Panc1 (cell line): ENCODE data around the gene RASGRP2. TPM values are rescaled to one million over a fixed set of nuclear protein-coding genes. Genes with fewer than 3 reads are reported as not detected.

Source experiments
- ATAC-seq: fragments of 200-7000 bp; cut with Tn5 transposase; 2 replicates; pipeline ENCODE4 v1.9.1; 2020; ENCODE audit warnings: mild to moderate bottlenecking, moderate library complexity
- BruUV-seq: library from RNA; stranded (reverse); fragments of 400-500 nt; replicated peaks from 2 replicates; lab custom pipeline; 2021; lab: Mats Ljungman, UMichigan
- CTCF ChIA-PET: fragments of 300-600 bp; sonication (Branson Sonifier 250); formaldehyde crosslinking; loops from one replicate; lab custom pipeline; 2022; ENCODE audit warnings: antibody characterized with exemption; lab: Charles Lee
- POLR2A ChIA-PET: fragments of 300-600 bp; sonication (Branson Sonifier 250); formaldehyde crosslinking; loops from one replicate; lab custom pipeline; 2022; ENCODE audit warnings: antibody characterized with exemption; lab: Charles Lee
- DNase-seq: peaks from one replicate; pipeline ENCODE4 v3.0.0-alpha.2; 2010; ENCODE audit warnings: low read depth, low spot score
- H3K27ac ChIP-seq: 2 replicates; pipeline ENCODE4 v1.5.1; 2011; ENCODE audit warnings: mild to moderate bottlenecking, low read length, inconsistent platforms
- H3K27me3 ChIP-seq: fragments of 200-500 bp; sonication (Bioruptor generic); 2 replicates; pipeline ENCODE4 v1.6.0; 2014; ENCODE audit warnings: low read length, inconsistent platforms; ENCODE audit not compliant: control insufficient read depth, insufficient read depth
- H3K36me3 ChIP-seq: fragments of 200-500 bp; sonication (Bioruptor generic); 2 replicates; pipeline ENCODE4 v1.5.1; 2014; ENCODE audit warnings: inconsistent platforms, mild to moderate bottlenecking, low read length, moderate library complexity; ENCODE audit not compliant: control insufficient read depth, insufficient read depth
- H3K4me1 ChIP-seq: 2 replicates; pipeline ENCODE4 v1.5.1; 2011; ENCODE audit warnings: inconsistent platforms, mild to moderate bottlenecking, low read length, moderate library complexity; ENCODE audit not compliant: control insufficient read depth, insufficient read depth
- H3K4me3 ChIP-seq, 2 experiments: 2 replicates each; pipeline ENCODE4 v1.5.1; 2011 to 2012; ENCODE audit warnings: low read depth in 2 of 2, low read length in 2 of 2, mild to moderate bottlenecking in 2 of 2, inconsistent platforms in 1 of 2, moderate library complexity in 1 of 2
- H3K9me3 ChIP-seq: fragments of 200-500 bp; sonication (Bioruptor generic); 2 replicates; pipeline ENCODE4 v1.5.1; 2014; ENCODE audit warnings: low read depth, mild to moderate bottlenecking, inconsistent platforms, low read length, moderate library complexity; ENCODE audit not compliant: control insufficient read depth, insufficient read depth
- POLR2AphosphoS5 ChIP-seq: IDR thresholded peaks from 2 replicates; pipeline ENCODE4 v1.6.1; 2012; ENCODE audit warnings: mild to moderate bottlenecking, low read depth, low read length, moderate library complexity
- SIN3A ChIP-seq: IDR thresholded peaks from 2 replicates; pipeline ENCODE4 v1.6.1; 2012; ENCODE audit warnings: low read depth, mild to moderate bottlenecking, low read length, moderate library complexity, borderline replicate concordance; ENCODE audit not compliant: insufficient read depth
- TCF7L2 ChIP-seq: IDR thresholded peaks from 2 replicates; pipeline ENCODE4 v1.6.1; 2011; ENCODE audit warnings: mild to moderate bottlenecking, low read depth, low read length, inconsistent platforms
- in situ Hi-C: cut with HindIII; loops from 2 replicates; pipeline ENCODE4 v1.10.0; 2016; ENCODE audit warnings: low sequenced_read_pairs, low pct_unique_long_range_greater_than_20kb
- intact Hi-C: fragments of 100-400 bp; cut with micrococcal nuclease; formaldehyde crosslinking; loops from one replicate; pipeline ENCODE4 v1.10.0; 2022; ENCODE audit not compliant: unreplicated experiment
- total RNA-seq: library from RNA; stranded (reverse); gene quantifications from one replicate; pipeline ENCODE4 v1.2.1, GENCODE V29; 2021; ENCODE audit not compliant: unreplicated experiment
- TF ChIP-seq, protein P1 (sequence below): fragments of 450-650 bp; IDR thresholded peaks from 2 replicates; pipeline ENCODE4 v1.5.1; 2017; ENCODE audit warnings: mild to moderate bottlenecking
- TF ChIP-seq, protein P2 (sequence below), 2 experiments: IDR thresholded peaks; 2 replicates each; pipeline ENCODE4 v1.6.1; 2011 to 2012; ENCODE audit warnings: low read depth in 2 of 2, control low read depth in 1 of 2, low read length in 1 of 2, mild to moderate bottlenecking in 1 of 2, moderate library complexity in 1 of 2; ENCODE audit not compliant: insufficient read depth in 1 of 2

The RASGRP2 gene
- total RNA-seq, 1 experiment from 2014 or later = 3.7 TPM

DNA sequence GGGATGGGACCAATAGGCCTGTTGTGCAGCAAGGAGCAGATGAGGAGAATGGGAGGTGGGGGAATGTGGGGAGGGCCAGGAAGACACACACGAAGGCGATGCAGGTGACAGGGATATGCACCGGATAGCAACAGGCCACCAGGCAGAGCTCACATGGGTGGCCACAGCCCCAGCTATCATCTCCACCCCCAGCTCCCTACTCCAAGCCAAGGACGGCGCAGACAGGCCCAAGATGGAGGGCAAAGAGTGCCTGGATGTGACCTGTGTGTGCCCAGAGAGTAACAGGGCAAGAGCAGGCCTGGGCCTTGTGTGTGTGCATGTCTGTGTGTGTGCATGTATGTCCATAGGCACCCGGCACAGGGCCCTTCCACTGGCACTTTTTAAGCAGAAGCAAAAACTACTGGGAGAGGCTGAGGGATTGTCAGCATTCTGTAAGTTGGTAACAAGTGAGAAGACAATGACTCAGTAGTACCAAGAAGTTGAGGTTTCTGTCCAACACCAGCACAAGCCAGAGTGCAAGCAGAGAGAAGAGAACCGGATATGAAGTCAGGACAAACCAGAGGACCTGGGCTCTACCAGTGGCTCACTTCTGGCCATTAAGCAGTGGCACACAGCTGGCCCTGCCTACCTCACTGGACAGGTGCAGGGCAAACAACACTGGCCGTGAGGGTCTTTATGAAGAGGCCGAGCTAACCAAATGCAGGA lies 57.3 kb downstream of the RASGRP2 start:
- no peaks in the 10 kb centered on the region for H3K9me3 ChIP-seq
- H3K27me3 ChIP-seq = peaks cover 4% of the 10 kb centered on the region
- H3K4me3 ChIP-seq = no peak overlapping the region
- no peaks in the 10 kb centered on the region for H3K36me3 ChIP-seq
- ATAC-seq (no peak), DNase-seq (no peak)
- intact Hi-C loops = no loop called here
- POLR2A ChIA-PET = no interaction called here
- in situ Hi-C loops = no loop called here
- H3K27ac ChIP-seq = no peak overlapping the region
- BruUV-seq = no TSS peak
- TF ChIP-seq TCF7L2 (no peak), POLR2AphosphoS5 (no peak)
- no peaks in the 10 kb centered on the region for H3K4me1 ChIP-seq
- CTCF ChIA-PET = interaction anchor here (0.6 kb wide), 1 partner anchor 280 kb away, joined by 3 read pairs; no protein-coding TSS in a partner anchor

DNA sequence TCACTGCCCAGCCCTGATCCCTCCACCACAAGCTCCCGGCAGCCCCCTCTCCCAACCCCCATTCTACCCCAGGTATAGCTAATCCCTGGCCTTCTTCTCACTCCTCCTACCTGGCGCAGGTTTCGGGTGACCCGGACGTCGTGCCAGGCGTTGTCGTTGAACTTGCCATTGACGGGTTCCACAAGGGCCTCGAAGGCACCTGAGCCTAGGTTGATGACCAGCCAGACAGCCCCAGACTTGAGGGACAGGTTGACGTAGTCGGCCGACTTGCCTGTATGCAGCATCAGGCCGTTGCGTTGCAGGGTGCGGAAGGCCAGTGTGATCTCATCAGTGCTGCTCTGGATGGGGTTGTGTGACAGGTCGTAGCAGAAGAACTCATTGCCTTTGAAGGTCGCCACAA lies 58.4 kb downstream of the RASGRP2 start:
- POLR2A ChIA-PET = no interaction called here
- in situ Hi-C loops = no loop called here
- BruUV-seq = no TSS peak
- H3K27ac ChIP-seq = no peak overlapping the region
- no peaks in the 10 kb centered on the region for H3K36me3 ChIP-seq
- H3K9me3 ChIP-seq = no peaks in the 10 kb centered on the region
- DNase-seq (no peak), ATAC-seq (no peak)
- H3K27me3 ChIP-seq = peaks cover 6% of the 10 kb centered on the region
- no peak overlapping the region for H3K4me3 ChIP-seq
- CTCF ChIA-PET = no interaction called here
- H3K4me1 ChIP-seq = no peaks in the 10 kb centered on the region
- TF ChIP-seq, protein P1, sequence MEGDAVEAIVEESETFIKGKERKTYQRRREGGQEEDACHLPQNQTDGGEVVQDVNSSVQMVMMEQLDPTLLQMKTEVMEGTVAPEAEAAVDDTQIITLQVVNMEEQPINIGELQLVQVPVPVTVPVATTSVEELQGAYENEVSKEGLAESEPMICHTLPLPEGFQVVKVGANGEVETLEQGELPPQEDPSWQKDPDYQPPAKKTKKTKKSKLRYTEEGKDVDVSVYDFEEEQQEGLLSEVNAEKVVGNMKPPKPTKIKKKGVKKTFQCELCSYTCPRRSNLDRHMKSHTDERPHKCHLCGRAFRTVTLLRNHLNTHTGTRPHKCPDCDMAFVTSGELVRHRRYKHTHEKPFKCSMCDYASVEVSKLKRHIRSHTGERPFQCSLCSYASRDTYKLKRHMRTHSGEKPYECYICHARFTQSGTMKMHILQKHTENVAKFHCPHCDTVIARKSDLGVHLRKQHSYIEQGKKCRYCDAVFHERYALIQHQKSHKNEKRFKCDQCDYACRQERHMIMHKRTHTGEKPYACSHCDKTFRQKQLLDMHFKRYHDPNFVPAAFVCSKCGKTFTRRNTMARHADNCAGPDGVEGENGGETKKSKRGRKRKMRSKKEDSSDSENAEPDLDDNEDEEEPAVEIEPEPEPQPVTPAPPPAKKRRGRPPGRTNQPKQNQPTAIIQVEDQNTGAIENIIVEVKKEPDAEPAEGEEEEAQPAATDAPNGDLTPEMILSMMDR = no peak
- TF ChIP-seq SIN3A (no peak), POLR2AphosphoS5 (no peak), TCF7L2 (no peak)
- TF ChIP-seq, protein P2, sequence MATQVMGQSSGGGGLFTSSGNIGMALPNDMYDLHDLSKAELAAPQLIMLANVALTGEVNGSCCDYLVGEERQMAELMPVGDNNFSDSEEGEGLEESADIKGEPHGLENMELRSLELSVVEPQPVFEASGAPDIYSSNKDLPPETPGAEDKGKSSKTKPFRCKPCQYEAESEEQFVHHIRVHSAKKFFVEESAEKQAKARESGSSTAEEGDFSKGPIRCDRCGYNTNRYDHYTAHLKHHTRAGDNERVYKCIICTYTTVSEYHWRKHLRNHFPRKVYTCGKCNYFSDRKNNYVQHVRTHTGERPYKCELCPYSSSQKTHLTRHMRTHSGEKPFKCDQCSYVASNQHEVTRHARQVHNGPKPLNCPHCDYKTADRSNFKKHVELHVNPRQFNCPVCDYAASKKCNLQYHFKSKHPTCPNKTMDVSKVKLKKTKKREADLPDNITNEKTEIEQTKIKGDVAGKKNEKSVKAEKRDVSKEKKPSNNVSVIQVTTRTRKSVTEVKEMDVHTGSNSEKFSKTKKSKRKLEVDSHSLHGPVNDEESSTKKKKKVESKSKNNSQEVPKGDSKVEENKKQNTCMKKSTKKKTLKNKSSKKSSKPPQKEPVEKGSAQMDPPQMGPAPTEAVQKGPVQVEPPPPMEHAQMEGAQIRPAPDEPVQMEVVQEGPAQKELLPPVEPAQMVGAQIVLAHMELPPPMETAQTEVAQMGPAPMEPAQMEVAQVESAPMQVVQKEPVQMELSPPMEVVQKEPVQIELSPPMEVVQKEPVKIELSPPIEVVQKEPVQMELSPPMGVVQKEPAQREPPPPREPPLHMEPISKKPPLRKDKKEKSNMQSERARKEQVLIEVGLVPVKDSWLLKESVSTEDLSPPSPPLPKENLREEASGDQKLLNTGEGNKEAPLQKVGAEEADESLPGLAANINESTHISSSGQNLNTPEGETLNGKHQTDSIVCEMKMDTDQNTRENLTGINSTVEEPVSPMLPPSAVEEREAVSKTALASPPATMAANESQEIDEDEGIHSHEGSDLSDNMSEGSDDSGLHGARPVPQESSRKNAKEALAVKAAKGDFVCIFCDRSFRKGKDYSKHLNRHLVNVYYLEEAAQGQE (IDR thresholded peaks at IDR 0.05; ENCODE audit: insufficient read depth in 1 of 2, low read depth in 2 of 2, low read length in 1 of 2) = no peak
- intact Hi-C loops = no loop called here

DNA sequence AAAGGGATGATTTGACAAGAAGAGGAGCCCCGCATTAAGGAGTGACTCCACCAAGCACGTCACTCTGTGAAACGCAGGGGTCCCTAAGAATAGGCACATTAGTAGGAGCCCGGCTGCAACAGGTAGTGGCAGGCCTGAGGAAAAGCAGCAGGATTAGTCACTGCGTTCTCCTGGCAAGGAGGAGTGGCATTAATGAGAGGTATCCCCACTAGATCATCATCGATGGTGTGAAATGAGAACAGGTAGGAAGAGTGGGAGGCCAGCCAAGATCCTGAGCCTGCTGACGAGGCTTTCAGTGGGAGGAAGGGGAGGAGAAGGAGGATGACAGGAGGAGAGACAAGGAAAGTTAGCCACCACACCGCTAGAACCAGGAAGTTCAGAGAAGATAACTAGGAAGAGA lies 59.6 kb downstream of the RASGRP2 start:
- H3K36me3 ChIP-seq = no peaks in the 10 kb centered on the region
- peaks cover 6% of the 10 kb centered on the region for H3K27me3 ChIP-seq
- no TSS peak for BruUV-seq
- no peaks in the 10 kb centered on the region for H3K9me3 ChIP-seq
- POLR2A ChIA-PET = no interaction called here
- no peak overlapping the region for H3K27ac ChIP-seq
- intact Hi-C loops (no loop called here), in situ Hi-C loops (no loop called here)
- H3K4me1 ChIP-seq = no peaks in the 10 kb centered on the region
- DNase-seq = no peak
- no peak for ATAC-seq
- no peak for TF ChIP-seq TCF7L2
- TF ChIP-seq POLR2AphosphoS5 = no peak
- TF ChIP-seq, protein P2 (IDR thresholded peaks at IDR 0.05; ENCODE audit: insufficient read depth in 1 of 2, low read depth in 2 of 2, low read length in 1 of 2) = no peak
- no peak for TF ChIP-seq SIN3A
- TF ChIP-seq, protein P1 = no peak
- CTCF ChIA-PET = no interaction called here
- H3K4me3 ChIP-seq = no peak overlapping the region
